MM.1S (cell line): ENCODE measurements around the gene BOLL.

Source experiments
- DNase-seq: peaks from one replicate; pipeline ENCODE4 v3.0.0-alpha.2; 2015
- H2AFZ ChIP-seq: fragments of 300-600 bp; sonication (generic); 2 replicates; pipeline ENCODE4 v1.6.0; 2016; ENCODE audit warnings: antibody characterized with exemption, low read length
- H3F3A ChIP-seq: fragments of 300-600 bp; sonication (generic); 2 replicates; pipeline ENCODE4 v1.6.1; 2016; ENCODE audit warnings: mild to moderate bottlenecking, antibody characterized with exemption, low read length, moderate library complexity, mixed read lengths; ENCODE audit not compliant: insufficient read depth
- H3K27ac ChIP-seq: fragments of 300-600 bp; sonication (generic); 2 replicates; pipeline ENCODE4 v1.5.1; 2016; ENCODE audit warnings: mild to moderate bottlenecking, low read length
- H3K27me3 ChIP-seq: fragments of 300-600 bp; sonication (generic); replicated peaks from 2 replicates; pipeline ENCODE4 v1.6.0; 2016; ENCODE audit warnings: low read length; ENCODE audit not compliant: insufficient read depth
- H3K36me3 ChIP-seq: fragments of 300-600 bp; sonication (generic); replicated peaks from 2 replicates; pipeline ENCODE4 v1.6.1; 2016; ENCODE audit warnings: mild to moderate bottlenecking, low read length, mixed read lengths; ENCODE audit not compliant: insufficient read depth
- H3K4me1 ChIP-seq: fragments of 300-600 bp; sonication (generic); 2 replicates; pipeline ENCODE4 v1.6.1; 2016; ENCODE audit warnings: low read length, mixed read lengths
- H3K4me2 ChIP-seq: fragments of 300-600 bp; sonication (generic); 2 replicates; pipeline ENCODE4 v1.6.0; 2016; ENCODE audit warnings: low read depth, low read length
- H3K4me3 ChIP-seq: fragments of 300-600 bp; sonication (generic); 2 replicates; pipeline ENCODE4 v1.5.1; 2016; ENCODE audit warnings: low read length, mixed read lengths
- H3K79me2 ChIP-seq: fragments of 300-600 bp; sonication (generic); 2 replicates; pipeline ENCODE4 v1.6.1; 2016; ENCODE audit warnings: mixed run types, low read length, mixed read lengths
- H3K9ac ChIP-seq: fragments of 300-600 bp; sonication (generic); 2 replicates; pipeline ENCODE4 v1.6.1; 2016; ENCODE audit warnings: low read length, mixed read lengths
- H3K9me2 ChIP-seq: fragments of 300-600 bp; sonication (generic); replicated peaks from 2 replicates; pipeline ENCODE4 v1.6.1; 2016; ENCODE audit warnings: mild to moderate bottlenecking, low read length, mixed read lengths; ENCODE audit not compliant: insufficient read depth
- H3K9me3 ChIP-seq: fragments of 300-600 bp; sonication (generic); replicated peaks from 2 replicates; pipeline ENCODE4 v1.6.1; 2016; ENCODE audit warnings: mild to moderate bottlenecking, low read length, mixed read lengths; ENCODE audit not compliant: insufficient read depth
- H4K20me1 ChIP-seq: fragments of 300-600 bp; sonication (generic); 2 replicates; pipeline ENCODE4 v1.6.1; 2016; ENCODE audit warnings: mild to moderate bottlenecking, low read length, moderate library complexity, mixed read lengths; ENCODE audit not compliant: insufficient read depth
- EZH2 ChIP-seq: fragments of 300-600 bp; sonication (generic); optimal IDR thresholded peaks from 2 replicates; pipeline ENCODE3; 2017; ENCODE audit warnings: low read depth, mild to moderate bottlenecking, antibody characterized with exemption, low read length, mixed read lengths
- EZH2phosphoT487 ChIP-seq: fragments of 300-600 bp; sonication (generic); IDR thresholded peaks from 2 replicates; pipeline ENCODE4 v1.6.1; 2018; ENCODE audit warnings: antibody characterized with exemption, low read length
- TF ChIP-seq, protein P1 (sequence below): fragments of 300-600 bp; sonication (generic); IDR thresholded peaks from 2 replicates; pipeline ENCODE4 v1.5.1; 2016; ENCODE audit warnings: antibody characterized with exemption, low read length, mixed read lengths

The BOLL gene

DNA sequence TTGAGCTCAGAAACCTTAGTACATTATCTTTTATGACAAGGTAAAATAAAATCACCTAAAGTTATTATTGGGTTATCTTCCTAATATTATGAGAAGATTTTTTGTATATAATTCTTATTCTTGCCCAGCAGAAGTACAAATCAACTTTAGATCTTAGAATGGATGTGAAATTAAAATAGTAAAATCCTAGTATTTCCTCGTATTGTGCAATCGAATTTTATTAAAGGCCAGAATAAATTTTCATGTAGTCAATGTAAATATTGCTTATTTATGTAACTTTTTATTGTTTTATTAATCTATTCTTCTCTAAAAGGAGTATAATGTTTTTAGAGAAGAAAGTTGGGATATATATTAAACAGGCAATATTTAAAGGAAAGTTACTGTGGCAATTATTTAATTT lies 67.3 kb downstream of the BOLL start:
- no peaks in the 10 kb centered on the region for H3K9me3 ChIP-seq
- DNase-seq = no peak
- no peak overlapping the region for H3K9ac ChIP-seq

DNA sequence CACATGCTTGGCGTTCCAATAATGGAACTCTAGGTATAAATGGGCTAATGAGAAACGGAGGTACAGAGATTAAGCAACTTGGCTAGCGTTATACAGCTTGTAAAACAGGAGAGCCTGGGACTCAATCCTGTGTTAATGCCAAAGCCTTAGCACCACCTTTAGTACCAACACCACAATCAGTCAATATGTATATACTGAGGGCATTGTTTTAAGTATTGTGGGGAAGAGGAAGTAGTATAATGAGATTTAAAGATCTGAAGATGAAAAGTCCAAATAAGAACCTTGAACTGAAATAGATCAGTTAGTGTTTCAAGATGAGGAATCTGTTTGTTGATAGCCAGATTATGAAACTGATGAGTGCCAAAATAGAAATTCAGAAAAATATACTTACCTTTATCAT lies 71.8 kb downstream of the BOLL start:
- H3K79me2 ChIP-seq = peaks cover 48% of the 10 kb centered on the region
- H3K4me2 ChIP-seq = no peak overlapping the region

More for the DNA sequence above, 67.3 kb downstream of the BOLL start:
- no peak overlapping the region for H2AFZ ChIP-seq
- H3K27ac ChIP-seq = no peak overlapping the region
- H3K4me3 ChIP-seq = no peak overlapping the region
- no peaks in the 10 kb centered on the region for H3K9me2 ChIP-seq
- H3K79me2 ChIP-seq = peaks cover 11% of the 10 kb centered on the region
- no peaks in the 10 kb centered on the region for H3K27me3 ChIP-seq
- H3K36me3 ChIP-seq = peaks cover 3% of the 10 kb centered on the region; the same call in 1 of the 2 replicates
- H3F3A ChIP-seq = no peaks in the 10 kb centered on the region
- H4K20me1 ChIP-seq = no peaks in the 10 kb centered on the region
- TF ChIP-seq EZH2phosphoT487 = no peak
- TF ChIP-seq EZH2 = no peak
- TF ChIP-seq, protein P1, sequence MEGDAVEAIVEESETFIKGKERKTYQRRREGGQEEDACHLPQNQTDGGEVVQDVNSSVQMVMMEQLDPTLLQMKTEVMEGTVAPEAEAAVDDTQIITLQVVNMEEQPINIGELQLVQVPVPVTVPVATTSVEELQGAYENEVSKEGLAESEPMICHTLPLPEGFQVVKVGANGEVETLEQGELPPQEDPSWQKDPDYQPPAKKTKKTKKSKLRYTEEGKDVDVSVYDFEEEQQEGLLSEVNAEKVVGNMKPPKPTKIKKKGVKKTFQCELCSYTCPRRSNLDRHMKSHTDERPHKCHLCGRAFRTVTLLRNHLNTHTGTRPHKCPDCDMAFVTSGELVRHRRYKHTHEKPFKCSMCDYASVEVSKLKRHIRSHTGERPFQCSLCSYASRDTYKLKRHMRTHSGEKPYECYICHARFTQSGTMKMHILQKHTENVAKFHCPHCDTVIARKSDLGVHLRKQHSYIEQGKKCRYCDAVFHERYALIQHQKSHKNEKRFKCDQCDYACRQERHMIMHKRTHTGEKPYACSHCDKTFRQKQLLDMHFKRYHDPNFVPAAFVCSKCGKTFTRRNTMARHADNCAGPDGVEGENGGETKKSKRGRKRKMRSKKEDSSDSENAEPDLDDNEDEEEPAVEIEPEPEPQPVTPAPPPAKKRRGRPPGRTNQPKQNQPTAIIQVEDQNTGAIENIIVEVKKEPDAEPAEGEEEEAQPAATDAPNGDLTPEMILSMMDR = no peak
- no peaks in the 10 kb centered on the region for H3K4me1 ChIP-seq
- H3K4me2 ChIP-seq = no peak overlapping the region

GRCh38 chr2:197711578-197711977 lies 73.5 kb downstream of the BOLL start:
- no peak overlapping the region for H2AFZ ChIP-seq
- H3K9ac ChIP-seq = no peak overlapping the region
- no peak overlapping the region for H3K4me2 ChIP-seq
- H3K79me2 ChIP-seq = peaks cover 65% of the 10 kb centered on the region
- peaks cover 7% of the 10 kb centered on the region; the same call in 1 of the 2 replicates for H3K36me3 ChIP-seq
- no peak overlapping the region for H3K27ac ChIP-seq
- no peaks in the 10 kb centered on the region for H3K9me2 ChIP-seq
- no peak for DNase-seq
- no peak overlapping the region for H3K4me3 ChIP-seq
- H3K9me3 ChIP-seq = no peaks in the 10 kb centered on the region
- TF ChIP-seq EZH2phosphoT487 (no peak), EZH2 (no peak)
- TF ChIP-seq, protein P1 = no peak
- H4K20me1 ChIP-seq = peaks cover 27% of the 10 kb centered on the region
- no peaks in the 10 kb centered on the region for H3K27me3 ChIP-seq
- peaks cover 20% of the 10 kb centered on the region for H3K4me1 ChIP-seq
- peaks cover 11% of the 10 kb centered on the region for H3F3A ChIP-seq

More for the DNA sequence above, 71.8 kb downstream of the BOLL start:
- Histone ChIP-seq H2AFZ (no peak overlapping the region), H3K9ac (no peak overlapping the region), H3K4me3 (no peak overlapping the region), H3K9me3 (no peaks in the 10 kb centered on the region), H3K27me3 (no peaks in the 10 kb centered on the region), H3F3A (peaks cover 6% of the 10 kb centered on the region; the same call in 1 of the 2 replicates), H3K27ac (no peak overlapping the region), H3K4me1 (peaks cover 16% of the 10 kb centered on the region), H4K20me1 (peaks cover 16% of the 10 kb centered on the region; the same call in 1 of the 2 replicates), H3K36me3 (peaks cover 7% of the 10 kb centered on the region; the same call in 1 of the 2 replicates), H3K9me2 (no peaks in the 10 kb centered on the region)
- DNase-seq = no peak
- TF ChIP-seq EZH2phosphoT487 (no peak), EZH2 (no peak)
- TF ChIP-seq, protein P1 = no peak
